HG02678 (cell line): Measurements from ENCODE around the gene COPS6.
A peak's percentile ranks its signal among the peaks of the same experiment; 100 is the strongest.
"Not testable (repeated sequence)": the region's sequence is repeated elsewhere in the genome, so short reads cannot be mapped to it uniquely, and the experiment has no call there.

Source experiments
- ATAC-seq: cut with Tn5 transposase; IDR thresholded peaks from one replicate; pipeline ENCODE4 v1.9.1; 2021; ENCODE audit warnings: mild to moderate bottlenecking, moderate library complexity; ENCODE audit not compliant: unreplicated experiment

COPS6 gene

GRCh38 chr7:100126239-100126930 is 37.6 kb downstream of the COPS6 start:
- peak; percentile 15 for ATAC-seq

GRCh38 chr7:100126931-100127865 is 38.4 kb downstream of the COPS6 start, which contains the start of gene MBLAC1:
Gene MBLAC1 (plus strand): TSS chr7:100126967. CDS start chr7:100127396, 429 bp downstream.
- ATAC-seq: peak; percentile 69

- ATAC-seq: no peak
Measured at GRCh38 chr7:100127866-100128636, 39.3 kb downstream of the COPS6 start.

DNA sequence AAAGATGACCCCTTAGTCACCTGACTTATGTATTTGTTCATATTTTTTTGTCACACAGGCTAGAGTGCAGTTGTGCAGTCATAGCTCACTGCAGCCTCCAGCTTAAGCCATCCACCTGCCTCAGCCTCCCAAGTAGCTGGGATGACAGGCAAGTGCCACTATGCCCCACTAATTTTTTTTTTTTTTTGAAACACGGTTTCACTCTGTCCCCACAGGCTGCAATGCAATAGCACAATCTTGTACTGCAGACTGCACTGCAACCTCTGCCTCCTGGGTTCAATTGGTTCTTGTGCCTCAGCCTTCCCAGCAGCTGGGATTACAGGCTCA is 39.8 kb downstream of the COPS6 start:
- no peak for ATAC-seq

- ATAC-seq: not testable (repeated sequence)
Measured at GRCh38 chr7:100130220-100130607, 41.4 kb downstream of the COPS6 start.

DNA sequence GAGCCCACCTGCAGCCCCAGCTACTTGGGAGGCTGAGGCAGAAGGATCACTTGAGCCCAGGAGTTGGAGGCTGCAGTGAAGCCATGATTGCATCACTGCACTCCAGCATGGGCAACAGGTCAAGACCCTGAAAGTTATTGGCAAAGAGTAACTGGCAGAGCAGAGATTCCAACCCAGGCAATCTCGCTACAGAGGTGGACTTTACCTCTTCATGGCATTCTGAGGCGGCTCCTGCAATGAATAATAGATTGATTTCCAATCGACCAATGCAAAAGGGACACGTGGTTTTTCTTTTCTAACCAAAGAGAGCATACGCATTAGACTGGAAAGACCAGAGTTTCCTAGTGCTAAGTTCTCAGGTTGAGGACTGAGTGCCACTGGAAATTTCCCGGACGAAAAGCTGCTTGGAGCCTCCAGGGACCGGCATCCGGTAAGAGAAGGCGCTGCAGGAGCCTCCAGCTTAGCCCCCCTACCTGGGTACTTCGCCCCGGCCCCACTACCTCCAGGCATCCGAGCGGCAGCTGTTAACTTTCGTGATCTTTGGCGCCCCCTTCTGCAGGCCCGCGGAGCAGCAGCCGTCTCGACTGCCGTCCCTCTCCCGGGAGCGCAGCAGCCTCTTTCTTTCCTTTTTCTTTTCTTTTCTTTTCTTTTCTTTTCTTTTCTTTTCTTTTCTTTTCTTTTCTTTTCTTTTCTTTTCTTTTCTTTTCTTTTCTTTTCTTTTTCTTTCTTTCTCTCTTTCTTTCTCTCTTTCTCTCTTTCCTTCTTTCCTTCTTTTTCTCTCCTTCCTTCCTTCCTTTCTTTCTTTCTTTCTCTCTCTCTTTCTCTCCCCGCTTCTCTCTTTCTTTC is 42.1 kb downstream of the COPS6 start:
- no peak for ATAC-seq

GRCh38 chr7:100132126-100132525 is 43.4 kb downstream of the COPS6 start:
- ATAC-seq: no peak

DNA sequence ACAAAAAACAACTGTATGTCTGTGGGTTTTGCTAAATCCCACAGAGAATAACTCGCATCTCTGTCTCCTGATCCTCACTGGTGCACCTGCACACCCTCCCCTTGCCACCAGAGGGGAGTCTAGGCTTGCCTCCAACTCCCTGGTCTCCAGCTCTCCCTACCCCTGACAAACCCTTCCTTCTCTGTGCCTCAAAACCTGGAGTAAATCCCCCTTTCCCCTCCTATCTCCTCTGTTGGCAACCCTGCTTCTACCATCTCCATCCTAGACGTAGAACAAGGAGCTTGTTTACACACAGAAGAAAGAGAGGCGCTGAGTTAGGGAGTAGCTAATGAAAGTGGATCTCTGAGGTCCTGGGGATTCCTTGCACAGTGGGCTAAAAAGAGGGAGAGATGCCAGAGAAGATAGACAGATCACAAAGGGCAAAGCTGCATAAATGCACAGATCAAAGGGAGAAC is 44.0 kb downstream of the COPS6 start:
- peak; percentile 76 for ATAC-seq

DNA sequence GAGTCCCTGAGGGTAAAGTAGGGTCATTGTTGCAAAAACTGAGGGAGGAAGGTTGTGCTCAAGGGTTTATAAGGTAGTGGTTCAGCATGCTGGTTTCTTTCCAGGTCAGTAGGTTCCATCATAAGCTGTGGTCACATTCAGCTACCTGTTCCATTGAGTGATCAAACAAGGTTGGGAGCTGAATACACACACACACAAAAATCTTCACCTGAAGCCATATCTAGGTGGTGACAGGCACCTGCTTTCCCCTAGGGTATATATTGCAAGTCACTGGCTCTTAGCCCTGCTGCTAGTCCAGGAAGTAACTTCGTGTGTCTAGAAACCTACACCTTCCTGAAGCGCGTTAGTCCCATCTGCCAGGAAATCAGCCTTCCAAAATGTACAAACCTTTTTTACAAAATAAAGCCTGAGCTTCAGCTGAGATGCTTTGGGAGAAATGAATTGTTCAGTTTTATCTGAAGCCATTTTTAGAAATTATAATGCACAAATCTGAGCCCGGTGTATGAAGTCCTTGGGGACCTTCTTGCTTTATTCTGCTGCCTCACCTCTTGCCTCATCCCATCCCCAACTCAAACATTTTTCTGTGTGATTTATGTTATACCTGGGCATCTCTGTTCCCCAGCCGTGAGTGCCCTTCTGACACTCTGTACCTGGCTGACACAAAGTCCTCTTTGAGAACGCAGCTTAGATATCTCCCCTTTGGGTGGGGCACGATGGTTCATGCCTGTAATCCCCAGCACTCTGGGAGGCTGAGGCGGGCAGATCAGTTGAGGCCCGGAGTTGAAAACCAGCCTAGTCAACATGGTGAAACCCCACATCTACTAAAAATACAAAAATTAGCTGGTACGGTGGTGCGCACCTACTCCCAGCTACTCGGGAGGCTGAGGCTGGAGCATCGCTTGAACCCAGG is 49.3 kb downstream of the COPS6 start:
- no peak for ATAC-seq

DNA sequence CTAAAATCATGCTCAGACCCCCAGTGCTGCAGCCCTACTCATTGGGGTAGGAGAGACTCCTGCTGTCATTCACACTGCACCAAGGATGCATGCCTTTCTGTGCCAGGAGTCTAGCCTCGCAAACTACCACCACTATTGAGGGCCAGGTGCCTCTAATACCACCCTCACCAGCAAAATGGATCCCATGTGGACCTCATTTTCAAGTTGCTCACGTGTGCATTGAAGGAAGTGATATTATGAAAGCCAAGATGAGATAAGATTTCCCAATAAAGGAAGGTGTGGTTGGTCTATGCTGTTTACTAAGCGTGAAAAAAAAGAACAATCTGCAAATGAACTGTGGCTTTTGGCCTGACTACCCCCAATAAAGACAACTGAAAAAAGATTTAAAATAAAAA is 52.8 kb downstream of the COPS6 start:
- ATAC-seq: no peak
